SK-N-MC (cell line): ENCODE data around the gene CAST.

Experiments used
- EZH2 ChIP-seq: fragments of 200-600 bp; sonication (generic); IDR thresholded peaks from one replicate; pipeline ENCODE4 v1.6.1; 2017; ENCODE audit warnings: antibody characterized with exemption
- FOXP2 ChIP-seq: optimal IDR thresholded peaks from 2 replicates; pipeline ENCODE3; 2011; ENCODE audit warnings: mild to moderate bottlenecking, moderate library complexity; ENCODE audit not compliant: insufficient read depth; ENCODE audit errors: extremely low read length, control extremely low read depth
- POLR2AphosphoS5 ChIP-seq: IDR thresholded peaks from 2 replicates; pipeline ENCODE4 v1.6.1; 2012; ENCODE audit warnings: mild to moderate bottlenecking, low read depth, low read length, borderline replicate concordance

DNA sequence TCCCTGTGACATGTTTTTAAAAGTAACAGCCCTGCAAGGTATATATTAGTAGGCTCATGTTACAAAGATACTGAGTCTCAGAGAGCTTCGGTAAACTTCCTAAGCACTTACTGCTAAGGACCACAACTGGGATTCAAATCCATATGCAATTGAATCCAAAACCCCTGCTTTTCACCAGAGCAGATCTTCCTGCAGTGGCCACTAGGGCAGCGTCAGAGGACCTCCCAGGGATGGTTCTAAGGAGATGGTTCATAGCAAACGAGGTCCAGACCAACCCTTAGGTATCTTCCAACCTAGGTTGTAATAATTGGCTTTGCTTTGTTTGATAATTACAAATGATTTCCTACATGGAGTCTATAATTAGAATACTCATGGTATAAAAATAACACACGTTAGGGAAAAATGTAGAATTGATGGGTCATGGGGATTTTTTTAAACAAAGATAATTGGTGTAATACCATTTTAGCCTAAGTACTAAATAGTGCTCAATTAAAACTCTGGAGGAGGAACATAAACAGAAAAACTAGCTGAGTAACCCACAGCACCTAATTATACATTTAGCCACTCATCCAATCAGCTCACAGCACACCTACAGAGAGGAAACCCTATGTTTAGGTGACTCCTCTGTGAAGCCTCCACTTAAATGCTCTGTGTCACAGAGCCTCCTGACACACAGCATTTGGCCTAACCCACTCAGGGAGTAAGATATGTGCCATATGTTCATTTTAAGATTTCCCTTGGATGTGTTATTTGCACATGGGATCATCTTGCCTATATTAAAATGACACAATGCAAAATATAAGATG, 10.0 kb upstream of the CAST start:
- no peak for TF ChIP-seq EZH2
- TF ChIP-seq POLR2AphosphoS5 = no peak
- no peak for TF ChIP-seq FOXP2
